Activated CD4-positive, alpha-beta T cell treated with anti-CD3 and anti-CD28 coated beads for 4 hours (primary cell): ENCODE measurements around the gene CERKL.
A peak's percentile ranks its signal among the peaks of the same experiment; 100 is the strongest.

Experiments used
- DNase-seq, 2 donors: peaks; one replicate each; pipeline ENCODE4 v3.0.0-alpha.2; 2020

The CERKL gene

GRCh38 chr2:181573140-181573736, 83.7 kb downstream of the CERKL start:
- no peak for DNase-seq

DNA sequence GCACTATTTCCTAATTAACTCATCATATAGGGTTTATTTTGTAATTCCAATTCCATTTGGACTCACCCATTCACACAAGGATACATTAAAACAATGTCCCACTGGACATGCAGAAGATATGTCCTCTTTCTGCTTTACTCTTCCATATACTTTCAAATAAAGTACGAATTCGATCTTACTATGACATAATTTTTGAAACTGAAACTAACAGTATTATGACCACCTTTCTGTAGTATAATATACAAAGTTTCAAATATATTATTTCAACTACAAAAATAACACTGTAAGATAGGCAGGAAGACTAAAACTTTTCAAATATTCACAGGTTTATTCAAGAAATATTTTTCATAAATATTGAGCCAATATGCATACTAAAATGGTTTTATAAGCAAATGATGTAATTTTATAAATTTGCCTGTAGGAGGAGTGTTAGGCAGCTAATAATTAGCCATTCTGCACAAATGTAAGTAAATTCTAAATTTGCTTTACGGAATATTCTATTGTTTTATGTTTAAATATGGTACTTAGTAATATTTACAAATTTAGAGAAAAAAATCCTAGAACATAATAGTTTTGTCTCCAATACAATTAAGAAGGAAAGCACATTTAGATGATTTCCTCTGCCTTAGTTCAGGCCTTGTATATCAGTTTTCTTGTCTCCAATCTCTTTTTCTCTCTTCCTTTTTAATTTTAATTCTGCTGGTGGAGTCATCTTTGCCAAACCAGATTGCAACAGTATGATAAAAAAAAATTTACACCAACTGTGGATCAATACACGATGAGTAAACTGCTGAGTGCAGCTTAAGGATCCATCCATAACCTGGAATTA, 85.9 kb downstream of the CERKL start:
- DNase-seq: no peak

- DNase-seq: no peak
Observed at GRCh38 chr2:181570059-181570458, 86.8 kb downstream of the CERKL start.

- DNase-seq: no peak
Observed at GRCh38 chr2:181566334-181567032, 90.4 kb downstream of the CERKL start.

GRCh38 chr2:181563101-181563692, 93.7 kb downstream of the CERKL start:
- no peak for DNase-seq

DNA sequence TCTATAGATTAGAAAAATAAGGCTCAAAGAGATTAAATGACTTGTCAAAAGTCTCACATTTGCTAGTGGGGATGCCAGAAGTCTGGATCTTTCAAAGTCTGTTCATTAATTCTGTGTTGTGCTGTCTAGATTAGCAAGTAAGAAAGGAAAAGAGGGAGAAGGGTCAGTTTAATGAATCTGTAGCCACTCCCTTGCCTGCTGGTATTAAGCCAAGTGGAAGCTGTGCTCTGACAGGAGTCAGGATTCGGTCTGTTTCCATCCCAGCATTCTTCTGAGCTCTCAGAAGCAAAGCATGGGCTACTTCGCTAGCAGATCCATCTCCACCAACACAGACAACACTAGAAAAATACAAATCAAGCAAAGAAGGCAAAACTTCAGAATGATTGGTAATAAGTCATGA, 98.5 kb downstream of the CERKL start:
- no peak for DNase-seq

DNA sequence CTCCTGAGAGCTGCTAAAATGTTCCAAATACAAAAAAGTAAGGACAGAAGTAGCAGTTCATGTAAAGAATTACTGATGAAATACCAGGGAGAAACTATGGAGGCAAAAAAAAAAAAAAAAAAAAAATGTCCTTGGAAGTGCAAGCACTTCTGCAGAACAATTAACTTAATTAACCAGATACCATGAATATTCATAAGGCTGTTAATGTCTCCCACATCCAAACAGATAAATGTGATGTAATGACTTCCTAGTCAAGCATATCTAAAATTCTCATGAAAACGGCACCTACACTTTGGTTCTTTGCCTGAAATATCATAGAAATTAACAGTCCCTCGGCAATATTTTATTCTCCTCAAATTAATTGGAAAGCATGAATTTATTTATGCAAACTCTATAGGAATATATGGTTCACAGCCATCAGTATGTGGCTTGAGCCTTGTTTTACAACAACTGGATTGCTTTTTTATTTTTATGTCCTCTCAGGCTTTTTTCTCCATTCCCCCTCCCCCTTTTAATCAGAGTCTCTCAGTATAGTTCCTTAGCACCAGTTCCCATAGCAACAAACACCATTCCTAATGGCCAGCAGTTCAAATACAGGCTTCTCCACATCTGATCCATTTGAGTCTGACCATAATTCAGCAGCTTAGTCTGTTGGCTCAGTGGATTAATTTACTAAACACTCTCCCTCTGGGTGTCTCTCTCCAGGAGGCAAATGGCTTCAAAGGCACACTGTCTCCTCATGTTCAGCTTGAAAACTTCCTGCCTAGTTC, 102.7 kb downstream of the CERKL start:
- no peak for DNase-seq

DNA sequence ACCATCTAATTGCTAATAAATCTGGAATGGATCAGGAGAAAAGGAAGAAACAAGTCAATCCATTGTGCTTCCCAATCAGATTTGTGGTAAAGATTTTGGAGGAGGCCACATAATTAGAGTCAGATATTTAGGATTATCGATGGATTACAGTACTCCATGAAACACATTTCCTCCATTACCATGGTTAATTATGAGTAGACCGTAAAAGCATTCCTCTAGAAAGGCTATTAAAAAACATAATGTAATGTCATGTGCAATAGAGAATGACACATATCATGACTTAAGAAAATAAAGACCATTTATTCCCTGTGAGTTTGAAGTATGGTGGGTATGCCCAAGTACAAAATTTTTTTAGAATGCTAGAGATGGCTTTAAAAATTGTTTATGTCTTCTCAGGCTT, 103.7 kb downstream of the CERKL start:
- no peak for DNase-seq

DNA sequence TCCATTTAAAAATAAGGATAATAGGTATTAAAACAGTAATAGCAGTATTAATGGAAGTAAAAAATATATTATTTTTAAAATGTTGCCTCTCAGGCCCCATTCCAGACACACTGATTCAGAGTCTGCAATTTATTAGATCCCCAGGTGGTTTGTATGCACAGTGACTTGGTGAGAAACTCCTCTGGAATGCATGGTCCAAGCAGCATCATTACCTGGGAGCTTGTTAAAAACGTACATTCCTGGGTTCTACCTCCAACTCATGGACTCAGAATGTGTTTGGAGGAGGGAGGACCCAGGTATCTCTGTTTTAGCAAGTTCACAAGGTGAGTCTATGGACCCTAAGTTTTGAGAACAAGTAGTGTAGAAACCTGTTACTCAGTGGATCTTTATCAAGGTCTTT, 104.1 kb downstream of the CERKL start:
- DNase-seq: no peak

DNA sequence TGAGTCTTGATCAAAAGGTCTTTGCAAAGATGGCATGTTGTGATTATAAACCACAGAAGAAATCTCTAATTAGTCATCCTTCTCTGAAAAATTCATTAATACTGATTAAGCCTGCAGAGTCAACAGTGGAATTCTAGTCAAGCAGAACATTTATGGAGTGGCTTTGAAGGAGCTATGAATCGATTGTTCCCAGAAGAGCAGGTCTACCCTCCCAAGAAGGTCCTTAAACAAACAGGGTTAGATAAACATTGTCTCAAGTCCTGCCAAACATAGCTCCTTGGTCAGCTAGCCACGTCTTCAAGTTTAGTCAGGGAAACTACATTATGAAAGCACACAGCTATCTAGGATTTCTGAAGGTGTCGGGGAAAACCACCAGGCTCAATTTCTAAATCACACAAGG, 110.8 kb downstream of the CERKL start:
- no peak for DNase-seq

GRCh38 chr2:181542170-181542569, 114.7 kb downstream of the CERKL start:
- DNase-seq: no peak

- no peak for DNase-seq
Observed at GRCh38 chr2:181540421-181540820, 116.5 kb downstream of the CERKL start.

DNA sequence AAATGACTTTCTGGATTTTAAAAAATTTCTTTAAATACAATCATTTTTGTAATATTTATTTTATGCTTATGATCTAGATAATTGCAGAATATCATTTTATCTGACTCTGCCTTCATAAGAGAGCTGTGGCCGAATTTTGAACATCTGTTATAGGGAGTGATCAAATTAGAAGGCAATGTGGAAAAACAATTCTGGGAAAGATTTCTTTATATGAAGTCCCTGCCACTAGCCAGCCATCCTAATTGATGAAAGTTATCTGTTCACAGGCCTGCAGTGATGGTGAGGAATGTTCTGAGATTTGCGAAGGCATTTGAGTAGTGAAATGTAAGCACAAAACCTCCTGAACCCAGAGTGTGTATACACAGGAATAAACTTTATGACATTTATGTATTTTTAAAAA, 120.2 kb downstream of the CERKL start:
- DNase-seq: no peak

DNA sequence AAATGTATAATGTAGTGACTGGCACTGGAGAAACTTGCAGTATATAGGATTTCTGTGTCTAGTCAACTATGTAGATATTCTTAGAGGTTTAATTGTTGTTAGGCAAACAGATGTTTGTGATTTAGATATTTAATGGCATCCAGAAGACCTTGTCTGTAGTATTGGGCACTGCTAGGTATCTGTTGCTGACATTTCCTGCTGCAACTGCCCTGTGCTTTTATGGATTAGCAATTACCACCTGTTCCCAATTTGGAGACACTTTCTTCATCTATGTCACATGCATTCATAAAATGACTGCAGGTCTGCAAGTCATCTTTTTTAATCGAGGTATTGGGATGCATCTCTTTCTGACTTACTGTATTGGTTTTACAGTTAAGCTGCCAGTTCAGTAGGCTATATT, 128.5 kb downstream of the CERKL start:
- no peak for DNase-seq

- no peak for DNase-seq
Observed at GRCh38 chr2:181527058-181527457, 129.8 kb downstream of the CERKL start.

DNA sequence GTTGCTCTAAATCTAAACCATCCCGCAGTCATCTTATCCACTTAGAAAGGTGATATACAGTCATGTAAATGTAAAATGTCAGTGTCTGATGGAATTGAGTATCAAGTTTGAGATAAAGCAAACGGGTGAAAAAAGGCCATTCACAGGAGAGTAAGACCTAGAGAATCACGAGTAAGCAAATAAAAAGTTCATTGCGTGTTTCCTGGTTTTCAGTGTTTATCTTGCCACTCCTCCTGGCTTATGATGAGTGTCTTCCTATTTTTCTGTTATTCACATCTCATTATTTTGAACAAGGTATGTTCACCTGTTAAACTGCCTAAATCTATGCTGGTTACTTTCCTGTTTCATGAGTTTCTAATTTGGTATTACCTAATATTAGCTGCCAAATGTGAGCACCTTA, 130.9 kb downstream of the CERKL start:
- DNase-seq: no peak

DNA sequence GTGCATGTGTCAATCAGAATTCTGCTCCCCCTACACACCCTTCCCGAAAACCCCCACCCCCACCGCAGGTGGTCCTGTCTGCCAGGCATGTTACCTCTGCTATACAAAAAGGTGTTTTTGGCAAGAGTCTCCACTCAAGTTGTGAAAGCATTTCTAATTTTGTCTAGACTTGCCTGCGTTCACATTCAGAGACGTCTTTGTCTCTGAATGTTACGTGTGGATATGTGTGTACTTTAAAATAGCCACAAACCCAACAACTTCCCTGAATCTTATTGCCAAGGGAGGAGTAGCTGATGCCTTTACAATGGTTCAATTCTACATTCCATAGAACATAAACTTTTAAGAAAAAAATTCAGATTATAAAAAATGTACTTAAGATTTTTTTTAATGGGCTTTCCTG, 133.1 kb downstream of the CERKL start:
- no peak for DNase-seq

- no peak for DNase-seq
Observed at GRCh38 chr2:181520253-181520652, 136.7 kb downstream of the CERKL start.

DNA sequence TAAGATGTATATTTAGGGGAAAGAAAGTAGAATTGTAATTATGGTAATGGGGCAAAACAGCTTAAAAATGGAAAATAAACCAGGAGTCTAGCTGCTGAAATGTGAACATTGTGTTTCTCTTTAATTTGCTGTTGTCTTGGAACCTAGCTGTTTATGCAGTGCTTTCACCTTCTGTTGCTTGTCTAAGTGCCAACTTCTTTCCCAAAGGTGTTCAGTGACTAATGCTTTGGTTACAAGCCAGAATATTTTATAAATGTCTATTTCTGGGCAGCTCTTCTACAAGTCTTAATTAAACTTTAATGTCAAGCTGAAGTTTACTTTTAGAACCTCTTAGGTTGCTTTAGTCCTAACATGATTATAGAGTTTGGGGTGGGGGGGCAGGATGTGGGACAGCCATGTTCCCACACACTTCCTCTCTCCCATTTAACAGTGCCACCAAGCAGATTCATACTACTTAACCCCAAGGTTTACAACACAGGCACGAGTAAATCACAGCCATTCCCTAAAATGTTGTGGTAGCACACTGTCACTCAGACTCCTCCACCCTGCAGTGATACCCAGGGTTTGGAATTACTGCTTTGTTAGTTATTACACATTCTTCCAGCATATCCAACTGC, 139.1 kb downstream of the CERKL start:
- DNase-seq: peak; percentile 14 to 18

GRCh38 chr2:181516992-181517391, 139.9 kb downstream of the CERKL start:
- no peak for DNase-seq

- no peak for DNase-seq
Observed at GRCh38 chr2:181515719-181516118, 141.2 kb downstream of the CERKL start.

GRCh38 chr2:181500201-181500600, 156.7 kb downstream of the CERKL start:
- DNase-seq: no peak
